Rectal smooth muscle tissue (tissue), 1 donor: ENCODE data around the gene RPS6KA5.
"Not testable (repeated sequence)": the region's sequence is repeated elsewhere in the genome, so short reads cannot be mapped to it uniquely, and the experiment has no call there.

Experiments
- H3K27ac ChIP-seq: one replicate; pipeline ENCODE4 v1.7.0; 2013; ENCODE audit warnings: low read depth, low read length, inconsistent platforms
- H3K27me3 ChIP-seq: one replicate; pipeline ENCODE4 v1.7.0; 2013; ENCODE audit warnings: low read length; ENCODE audit not compliant: control insufficient read depth, insufficient read depth
- H3K36me3 ChIP-seq: one replicate; pipeline ENCODE4 v1.7.0; 2013; ENCODE audit warnings: low read length; ENCODE audit not compliant: control insufficient read depth, insufficient read depth
- H3K4me1 ChIP-seq: one replicate; pipeline ENCODE4 v1.7.0; 2013; ENCODE audit warnings: low read length; ENCODE audit not compliant: control insufficient read depth, insufficient read depth
- H3K4me3 ChIP-seq: one replicate; pipeline ENCODE4 v1.7.0; 2013; ENCODE audit warnings: low read length
- H3K9ac ChIP-seq: one replicate; pipeline ENCODE4 v1.7.0; 2013; ENCODE audit warnings: low read length

Gene RPS6KA5

DNA sequence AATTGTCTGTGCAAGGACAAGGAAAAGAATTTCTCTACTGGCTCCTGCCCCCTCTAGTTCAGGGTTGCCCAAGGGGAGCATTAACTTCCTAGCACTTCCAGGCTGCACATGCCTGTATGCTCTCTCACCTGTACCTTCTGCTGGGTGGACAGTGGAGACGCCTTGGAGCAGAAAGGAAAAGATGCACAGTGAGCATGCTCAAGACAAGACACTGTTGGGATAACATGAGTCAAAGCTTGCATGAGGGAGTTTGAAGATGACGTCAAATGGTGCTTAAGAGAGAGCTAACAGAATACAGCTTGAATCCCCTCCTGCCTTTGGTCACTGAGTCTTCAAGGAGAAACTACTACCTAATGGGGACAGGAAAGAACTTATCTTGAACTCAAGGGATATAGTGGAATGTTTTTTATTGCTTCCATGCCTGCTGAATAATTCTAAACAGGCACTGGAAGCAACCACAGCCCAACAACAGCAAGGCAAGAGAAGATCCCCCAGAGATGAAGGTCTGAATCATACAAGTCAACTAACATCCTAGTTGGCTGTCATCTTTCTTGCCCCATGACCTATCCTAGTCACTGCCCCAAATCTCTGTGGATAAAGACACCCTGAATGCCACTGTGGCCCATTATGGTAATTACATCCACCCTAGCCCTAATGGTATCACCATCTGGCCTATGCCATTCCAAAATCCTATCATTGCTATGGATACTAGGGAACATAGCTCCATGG lies 23.5 kb downstream of the RPS6KA5 start:
- H3K4me1 ChIP-seq, result peaks cover 2% of the 10 kb centered on the region
- H3K9ac ChIP-seq, result no peak overlapping the region
- H3K27ac ChIP-seq, result no peak overlapping the region

DNA sequence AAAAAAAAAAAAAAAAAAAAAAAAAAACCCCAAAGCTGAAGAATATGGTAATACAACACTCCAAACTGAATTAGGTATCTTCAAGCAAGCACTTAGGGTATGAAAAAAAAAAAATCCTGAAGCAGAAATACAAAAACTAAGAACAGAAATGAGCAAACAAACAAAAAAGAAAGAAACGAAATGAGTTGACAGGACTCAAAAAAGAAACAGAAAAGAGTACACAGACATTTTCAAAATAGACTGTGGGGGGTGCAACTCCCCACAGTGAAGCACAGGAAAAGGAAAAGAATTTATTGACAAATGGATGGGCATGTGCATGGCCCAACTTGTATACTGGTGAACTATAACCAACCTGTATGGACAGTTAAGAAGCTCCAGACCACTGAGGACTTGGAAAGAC lies 24.6 kb downstream of the RPS6KA5 start:
- Histone ChIP-seq H3K4me1 (peaks cover 2% of the 10 kb centered on the region), H3K27me3 (no peaks in the 10 kb centered on the region), H3K27ac (no peak overlapping the region), H3K9ac (no peak overlapping the region), H3K36me3 (no peaks in the 10 kb centered on the region), H3K4me3 (no peak overlapping the region)

More for the DNA sequence above, 23.5 kb downstream of the RPS6KA5 start:
- no peaks in the 10 kb centered on the region for H3K27me3 ChIP-seq
- no peak overlapping the region for H3K4me3 ChIP-seq
- H3K36me3 ChIP-seq, result no peaks in the 10 kb centered on the region

DNA sequence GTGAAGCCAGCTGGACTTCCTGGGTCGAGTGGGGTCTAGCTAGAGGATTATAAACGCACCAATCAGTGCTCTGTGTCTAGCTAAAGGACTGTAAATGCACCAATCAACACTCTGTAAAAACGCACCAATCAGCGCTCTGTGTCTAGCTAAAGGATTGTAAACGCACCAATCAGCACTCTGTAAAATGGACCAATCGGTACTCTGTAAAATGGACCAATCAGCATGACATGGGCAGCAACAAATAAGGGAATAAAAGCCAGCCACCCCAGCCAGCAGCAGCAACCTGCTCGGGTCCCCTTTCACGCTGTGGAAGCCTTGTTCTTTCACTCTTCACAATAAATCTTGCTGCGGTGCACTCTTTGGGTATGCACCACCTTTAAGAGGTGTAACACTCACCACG lies 26.1 kb downstream of the RPS6KA5 start:
- H3K4me1 ChIP-seq, result peaks cover 13% of the 10 kb centered on the region

GRCh38 chr14:91032248-91032647 lies 28.2 kb downstream of the RPS6KA5 start:
- Histone ChIP-seq H3K4me3 (no peak overlapping the region), H3K27me3 (no peaks in the 10 kb centered on the region), H3K4me1 (peaks cover 24% of the 10 kb centered on the region), H3K27ac (no peak overlapping the region), H3K9ac (no peak overlapping the region), H3K36me3 (no peaks in the 10 kb centered on the region)

More for the DNA sequence above, 26.1 kb downstream of the RPS6KA5 start:
- not testable (repeated sequence) for H3K4me3 ChIP-seq, H3K27me3 ChIP-seq, H3K9ac ChIP-seq, H3K27ac ChIP-seq, H3K36me3 ChIP-seq

GRCh38 chr14:91031666-91032065 lies 28.8 kb downstream of the RPS6KA5 start:
- H3K9ac ChIP-seq, result no peak overlapping the region
- H3K27ac ChIP-seq, result no peak overlapping the region
- H3K4me1 ChIP-seq, result peaks cover 30% of the 10 kb centered on the region

GRCh38 chr14:91029456-91030217 lies 30.8 kb downstream of the RPS6KA5 start:
- Histone ChIP-seq H3K27me3 (no peaks in the 10 kb centered on the region), H3K27ac (no peak overlapping the region), H3K36me3 (no peaks in the 10 kb centered on the region), H3K4me3 (peak overlapping the region; percentile 8), H3K9ac (no peak overlapping the region), H3K4me1 (peaks cover 29% of the 10 kb centered on the region)

More at GRCh38 chr14:91031666-91032065, 28.8 kb downstream of the RPS6KA5 start:
- Histone ChIP-seq H3K4me3 (no peak overlapping the region), H3K36me3 (no peaks in the 10 kb centered on the region), H3K27me3 (no peaks in the 10 kb centered on the region)

GRCh38 chr14:91027561-91027960 lies 32.9 kb downstream of the RPS6KA5 start:
- H3K4me3 ChIP-seq, result no peak overlapping the region
- peaks cover 29% of the 10 kb centered on the region for H3K4me1 ChIP-seq
- no peaks in the 10 kb centered on the region for H3K27me3 ChIP-seq
- no peak overlapping the region for H3K9ac ChIP-seq
- H3K36me3 ChIP-seq, result no peaks in the 10 kb centered on the region
- peak overlapping the region; percentile 59 for H3K27ac ChIP-seq

DNA sequence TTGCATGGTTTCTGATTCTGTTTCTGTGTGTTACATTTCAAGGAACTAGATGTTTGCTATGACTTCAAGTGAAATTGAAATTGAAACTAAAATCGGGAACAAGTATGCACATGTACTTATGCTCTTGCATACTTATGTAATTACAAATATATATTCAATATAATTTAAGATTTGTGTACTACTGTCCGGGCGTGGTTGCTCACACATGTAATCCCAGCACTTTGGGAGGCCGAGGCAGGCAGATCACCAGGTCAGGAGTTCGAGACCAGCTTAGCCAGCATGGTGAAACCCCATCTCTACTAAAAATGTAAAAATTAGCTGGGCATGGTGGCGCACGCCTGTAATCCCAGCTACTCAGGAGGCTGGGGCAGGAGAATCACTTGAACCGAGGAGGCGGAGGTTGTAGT lies 37.8 kb downstream of the RPS6KA5 start:
- not testable (repeated sequence) for H3K9ac ChIP-seq, H3K36me3 ChIP-seq, H3K27me3 ChIP-seq
- peak overlapping the region; percentile 51 for H3K27ac ChIP-seq
- peaks cover 12% of the 10 kb centered on the region for H3K4me1 ChIP-seq
- peak overlapping the region; percentile 46 for H3K4me3 ChIP-seq

DNA sequence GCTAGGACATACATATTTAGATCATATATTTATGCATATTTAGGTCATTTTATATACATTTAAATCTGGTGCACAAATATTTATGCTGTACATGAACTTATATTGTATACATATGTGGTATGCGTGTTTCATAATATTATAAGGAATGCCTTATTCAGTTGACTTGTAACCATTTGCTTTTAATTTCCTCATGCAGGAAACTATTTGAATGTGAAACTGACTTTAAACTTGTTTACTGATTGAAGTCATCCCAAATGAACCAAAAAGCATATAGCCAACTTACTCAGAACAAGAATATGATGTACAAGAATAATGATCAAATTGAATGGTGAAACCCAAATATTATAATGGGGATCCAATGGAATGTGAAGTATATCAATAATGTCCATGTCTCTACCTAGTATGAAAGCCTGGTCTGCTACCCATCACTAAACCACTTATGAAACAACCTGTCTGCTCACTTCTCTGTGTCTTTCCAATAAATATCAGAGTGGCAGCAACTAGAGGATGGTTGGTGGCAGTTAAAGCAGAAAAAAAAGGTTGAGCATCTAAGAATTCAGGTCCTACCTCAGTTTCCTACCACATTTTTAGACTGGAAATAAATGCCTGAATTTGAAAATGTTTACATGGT lies 38.3 kb downstream of the RPS6KA5 start:
- H3K4me1 ChIP-seq, result peaks cover 8% of the 10 kb centered on the region
- no peaks in the 10 kb centered on the region for H3K27me3 ChIP-seq
- no peak overlapping the region for H3K9ac ChIP-seq
- peak overlapping the region; percentile 19 for H3K27ac ChIP-seq
- H3K36me3 ChIP-seq, result no peaks in the 10 kb centered on the region
- peak overlapping the region; percentile 46 for H3K4me3 ChIP-seq

DNA sequence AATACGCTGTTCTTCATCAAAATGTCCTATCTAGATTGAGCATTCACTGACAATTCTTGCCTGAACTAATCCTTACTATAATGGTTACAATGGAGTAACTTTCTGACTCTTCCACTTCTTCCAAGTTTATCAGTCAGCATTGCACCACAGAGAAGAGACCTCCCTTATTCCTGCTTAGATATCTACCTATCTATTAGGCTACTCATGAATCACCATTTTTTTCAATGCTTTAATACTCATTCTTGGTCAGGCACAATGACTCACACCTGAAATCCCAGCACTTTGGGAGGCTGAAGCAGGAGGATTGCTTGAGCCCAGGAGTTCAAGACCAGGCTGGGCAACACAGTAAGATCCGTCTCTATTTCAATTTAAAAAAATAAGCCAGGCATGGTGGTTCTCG lies 39.3 kb downstream of the RPS6KA5 start:
- Histone ChIP-seq H3K36me3 (no peaks in the 10 kb centered on the region), H3K27me3 (no peaks in the 10 kb centered on the region), H3K4me1 (peaks cover 2% of the 10 kb centered on the region), H3K27ac (no peak overlapping the region), H3K4me3 (no peak overlapping the region), H3K9ac (no peak overlapping the region)

DNA sequence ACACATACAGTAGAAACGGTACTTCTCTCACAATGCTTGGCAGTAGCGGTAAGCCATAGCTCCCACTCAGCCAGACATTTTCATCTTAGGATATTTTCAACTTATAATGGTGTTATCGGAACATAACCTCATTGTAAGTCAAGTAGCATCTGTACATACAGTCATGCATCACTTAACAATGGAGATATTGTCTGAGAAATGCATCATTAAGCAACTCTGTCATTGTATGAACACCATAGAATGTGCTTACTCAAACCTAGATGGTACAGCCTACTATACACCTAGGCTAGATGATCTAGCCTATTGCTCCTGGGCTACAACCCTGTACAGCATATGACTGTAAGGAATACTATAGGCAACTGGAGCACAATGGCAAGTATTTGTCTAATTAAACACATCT lies 40.8 kb downstream of the RPS6KA5 start:
- H3K9ac ChIP-seq, result no peak overlapping the region
- H3K27me3 ChIP-seq, result no peaks in the 10 kb centered on the region
- H3K4me3 ChIP-seq, result no peak overlapping the region
- H3K4me1 ChIP-seq, result peaks cover 9% of the 10 kb centered on the region
- no peak overlapping the region for H3K27ac ChIP-seq
- H3K36me3 ChIP-seq, result no peaks in the 10 kb centered on the region

- Histone ChIP-seq H3K9ac (no peak overlapping the region), H3K36me3 (no peaks in the 10 kb centered on the region), H3K4me1 (peaks cover 9% of the 10 kb centered on the region)
Observed at GRCh38 chr14:91018481-91018880, 42.0 kb downstream of the RPS6KA5 start.

More at GRCh38 chr14:91018481-91018880, 42.0 kb downstream of the RPS6KA5 start:
- Histone ChIP-seq H3K27me3 (no peaks in the 10 kb centered on the region), H3K27ac (no peak overlapping the region), H3K4me3 (no peak overlapping the region)
